Left ventricle myocardium superior (tissue), 1 donor: ENCODE data around the gene KRTAP10-4. TPM values are rescaled to one million over a fixed set of nuclear protein-coding genes. Genes with fewer than 3 reads are reported as not detected.
A peak's percentile ranks its signal among the peaks of the same experiment; 100 is the strongest.
"Not testable (repeated sequence)": the region's sequence is repeated elsewhere in the genome, so short reads cannot be mapped to it uniquely, and the experiment has no call there.

Experiments
- ATAC-seq: fragments of 200-7000 bp; cut with Tn5 transposase; one replicate; pipeline ENCODE4 v1.9.1; 2020; ENCODE audit warnings: mild to moderate bottlenecking, moderate library complexity
- DNase-seq: peaks from one replicate; pipeline ENCODE4 v3.0.0-alpha.2; 2020
- intact Hi-C: fragments of 100-400 bp; cut with micrococcal nuclease; formaldehyde crosslinking; loops from one replicate; pipeline ENCODE4 v1.11.0; 2022
- total RNA-seq: library from RNA; stranded (reverse); fragmentation: NEBNext Ultra II Directional; extraction: Animal tissue kit (Norgen Biotek cat#: 25700); gene quantifications from one replicate; pipeline ENCODE4 v1.2.1, GENCODE V29; 2021
- donor health status: DM: no; HTN: yes; CAD: no; lungs with severe emphysema.

The KRTAP10-4 gene
- total RNA-seq, 1 donor from 2014 or later: not detected

GRCh38 chr21:44571844-44572782, 1.4 kb upstream of the KRTAP10-4 start:
- intact Hi-C loops: no loop called here
- ATAC-seq (no peak), DNase-seq (no peak)

GRCh38 chr21:44572959-44573583, 458 bp upstream of the KRTAP10-4 start:
- DNase-seq (no peak), ATAC-seq (no peak)
- intact Hi-C loops: no loop called here

DNA sequence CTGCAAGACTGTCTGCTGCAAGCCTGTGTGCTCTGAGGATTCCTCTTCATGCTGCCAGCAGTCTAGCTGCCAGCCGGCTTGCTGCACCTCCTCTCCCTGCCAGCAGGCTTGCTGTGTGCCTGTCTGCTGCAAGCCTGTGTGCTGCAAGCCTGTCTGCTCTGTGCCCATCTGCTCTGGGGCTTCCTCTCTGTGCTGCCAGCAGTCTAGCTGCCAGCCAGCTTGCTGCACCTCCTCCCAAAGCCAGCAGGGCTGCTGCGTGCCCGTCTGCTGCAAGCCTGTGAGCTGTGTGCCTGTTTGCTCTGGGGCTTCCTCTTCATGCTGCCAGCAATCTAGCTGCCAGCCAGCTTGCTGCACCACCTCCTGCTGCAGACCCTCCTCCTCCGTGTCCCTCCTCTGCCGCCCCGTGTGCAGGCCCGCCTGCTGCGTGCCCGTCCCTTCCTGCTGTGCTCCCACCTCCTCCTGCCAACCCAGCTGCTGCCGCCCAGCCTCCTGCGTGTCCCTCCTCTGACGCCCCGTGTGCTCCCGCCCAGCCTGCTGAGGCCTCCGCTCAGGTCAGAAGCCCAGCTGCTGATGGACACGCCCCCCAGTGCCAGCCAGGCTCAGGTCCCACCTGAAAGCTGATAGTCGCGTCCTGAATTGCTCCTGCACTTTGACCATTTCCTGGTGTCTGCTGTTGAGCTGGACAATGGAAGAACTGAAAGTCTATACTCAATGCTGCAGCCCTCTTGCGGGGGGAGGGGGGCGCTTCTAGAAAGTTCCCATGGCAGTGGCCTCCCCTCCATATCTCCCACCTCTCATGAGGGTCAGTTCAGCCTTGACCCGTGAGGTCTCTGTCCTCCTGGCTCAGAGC, 1.2 kb downstream of the KRTAP10-4 start:
- no peak for ATAC-seq
- intact Hi-C loops: no loop called here
- no peak for DNase-seq

GRCh38 chr21:44575307-44576024, 1.9 kb downstream of the KRTAP10-4 start:
- DNase-seq (no peak), ATAC-seq (no peak)
- intact Hi-C loops: no loop called here

DNA sequence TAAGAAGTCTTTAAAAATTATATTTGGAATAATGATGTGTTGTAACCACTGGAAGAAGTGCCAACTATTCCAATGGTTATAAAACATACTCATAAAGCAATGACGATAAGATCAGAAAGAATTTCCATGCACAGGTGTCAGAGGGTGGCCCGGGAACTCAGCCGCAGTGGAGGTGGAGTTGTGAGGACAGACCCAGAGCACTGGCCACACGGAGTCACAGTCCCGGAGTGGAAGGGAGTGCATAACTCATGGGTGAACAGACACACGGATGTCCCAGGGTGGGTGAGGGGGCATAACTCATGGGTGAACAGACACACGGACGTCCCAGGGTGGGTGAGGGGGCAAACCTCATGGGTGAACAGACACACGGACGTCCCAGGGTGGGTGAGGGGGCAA, 2.5 kb downstream of the KRTAP10-4 start:
- no peak for DNase-seq
- intact Hi-C loops: no loop called here
- ATAC-seq: no peak

DNA sequence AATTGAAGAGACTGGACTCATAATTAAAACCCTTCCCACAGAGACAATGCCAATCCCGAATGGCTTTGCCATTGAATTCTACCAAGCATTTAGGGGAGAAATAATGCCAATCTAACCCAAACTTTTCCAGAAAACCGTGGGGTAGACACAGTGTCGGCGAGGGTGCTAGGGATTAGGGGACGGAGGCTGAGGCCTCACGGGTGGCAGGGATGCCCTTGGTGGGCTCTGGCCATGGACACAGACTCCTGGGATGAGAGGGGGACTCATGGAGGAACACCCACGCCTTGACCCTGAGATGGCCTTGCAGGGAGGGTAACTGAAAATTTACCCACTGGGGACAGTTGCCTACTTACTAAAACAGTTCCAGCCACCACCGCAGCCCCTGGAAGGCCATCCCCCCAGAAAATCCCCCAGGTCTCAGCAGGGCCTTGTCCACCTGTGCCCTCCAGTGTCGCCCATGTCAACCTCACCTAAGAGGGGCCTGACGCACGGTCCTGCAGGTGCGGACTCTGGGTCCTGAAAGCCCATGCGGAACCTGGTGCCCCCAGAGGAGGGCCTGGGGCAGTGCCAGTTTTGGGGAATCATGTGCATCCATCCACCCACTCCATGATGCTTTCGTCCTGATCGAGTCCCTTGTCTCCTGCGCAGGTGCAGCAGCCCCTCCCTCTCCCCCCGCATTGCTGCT, 5.0 kb downstream of the KRTAP10-4 start:
- DNase-seq (no peak), ATAC-seq (no peak)
- intact Hi-C loops: no loop called here

DNA sequence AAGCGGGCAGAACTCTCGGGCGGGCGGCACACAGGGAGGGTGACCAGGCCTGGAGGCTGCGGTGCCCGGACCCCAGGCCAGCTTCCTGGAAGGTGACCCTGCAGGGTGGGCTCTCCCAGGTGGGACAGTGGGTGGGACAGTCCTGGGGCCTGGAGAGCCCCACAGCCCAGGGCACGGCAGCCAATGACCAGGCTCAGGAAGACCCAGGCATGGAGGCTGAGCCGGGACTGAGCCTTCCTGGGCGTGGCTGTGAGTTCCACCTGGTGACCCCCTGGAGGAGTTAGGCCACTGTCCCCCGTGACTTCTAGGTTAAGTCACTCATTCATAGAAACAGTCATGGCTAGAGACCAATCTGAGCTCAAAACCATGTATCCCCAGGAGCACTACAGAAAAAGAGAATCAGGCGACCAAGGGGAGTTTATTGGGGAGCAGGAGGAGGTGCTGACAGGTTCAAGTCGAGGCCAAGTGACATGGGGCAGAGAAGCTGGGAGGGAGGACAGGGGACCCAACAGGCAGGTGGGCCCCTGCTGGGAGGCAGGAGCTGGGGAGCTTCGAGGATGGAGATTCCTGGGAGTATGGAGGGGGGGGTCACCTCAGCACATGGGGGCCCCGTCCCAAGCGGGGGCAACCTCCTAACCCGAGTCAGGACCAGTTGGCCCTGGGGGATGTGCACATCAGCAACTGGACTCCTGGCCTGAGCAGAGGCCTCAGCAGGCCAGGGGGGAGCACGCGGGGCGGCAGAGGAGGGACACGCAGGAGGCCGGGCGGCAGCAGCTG, 5.7 kb downstream of the KRTAP10-4 start:
- no peak for ATAC-seq
- intact Hi-C loops: no loop called here
- no peak for DNase-seq

- ATAC-seq (no peak), DNase-seq (no peak)
- intact Hi-C loops: no loop called here
These were observed 6.3 kb downstream of the KRTAP10-4 start for GRCh38 chr21:44579833-44580144.

DNA sequence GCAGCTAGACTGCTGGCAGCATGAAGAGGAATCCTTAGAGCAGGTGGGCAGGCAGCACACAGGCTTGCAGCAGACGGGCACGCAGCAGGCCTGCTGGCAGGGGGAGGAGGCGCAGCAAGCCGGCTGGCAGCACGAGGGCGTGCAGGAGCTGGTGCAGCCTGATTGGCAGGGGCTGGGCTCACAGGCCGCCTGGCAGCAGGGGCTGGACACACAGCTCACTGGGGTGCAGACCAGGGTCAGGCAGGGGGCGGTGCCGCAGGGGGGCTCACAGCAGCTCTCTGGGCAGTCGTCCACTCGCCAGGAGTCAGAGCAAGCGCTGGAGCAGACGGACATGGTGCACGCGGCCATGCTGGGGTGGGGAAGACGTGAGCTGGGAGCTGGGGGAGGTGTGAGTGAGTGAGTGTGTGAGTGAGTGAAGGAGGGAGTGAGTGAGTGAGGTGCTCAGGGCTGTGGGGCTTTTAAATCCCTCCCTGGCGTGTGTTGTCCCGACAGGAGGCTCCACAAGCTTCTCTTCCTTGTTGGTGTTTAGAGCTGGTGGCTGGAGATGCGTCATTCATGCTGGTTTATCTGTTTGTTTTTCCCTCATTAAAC, 6.8 kb downstream of the KRTAP10-4 start, which contains the start of gene KRTAP10-5:
Gene KRTAP10-5 (minus strand): TSS at position 374 of the 591 bp plus-strand sequence. CDS start 26 bp downstream, at position 348.
- intact Hi-C loops: not testable (repeated sequence)
- DNase-seq: peak; percentile 47
- ATAC-seq: peak; percentile 43

GRCh38 chr21:44581158-44581557, 7.6 kb downstream of the KRTAP10-4 start:
- ATAC-seq (no peak), DNase-seq (no peak)
- intact Hi-C loops: no loop called here

- no peak for ATAC-seq
These were observed 8.5 kb downstream of the KRTAP10-4 start for GRCh38 chr21:44582055-44582454.

GRCh38 chr21:44583089-44583799, 9.7 kb downstream of the KRTAP10-4 start:
- DNase-seq: peak; percentile 58
- intact Hi-C loops: no loop called here
- peak; percentile 84 for ATAC-seq

More at GRCh38 chr21:44582055-44582454, 8.5 kb downstream of the KRTAP10-4 start:
- no peak for DNase-seq
- intact Hi-C loops: no loop called here

- intact Hi-C loops: no loop called here
- no peak for ATAC-seq
- no peak for DNase-seq
These were observed 10.2 kb downstream of the KRTAP10-4 start for GRCh38 chr21:44583800-44584147.

DNA sequence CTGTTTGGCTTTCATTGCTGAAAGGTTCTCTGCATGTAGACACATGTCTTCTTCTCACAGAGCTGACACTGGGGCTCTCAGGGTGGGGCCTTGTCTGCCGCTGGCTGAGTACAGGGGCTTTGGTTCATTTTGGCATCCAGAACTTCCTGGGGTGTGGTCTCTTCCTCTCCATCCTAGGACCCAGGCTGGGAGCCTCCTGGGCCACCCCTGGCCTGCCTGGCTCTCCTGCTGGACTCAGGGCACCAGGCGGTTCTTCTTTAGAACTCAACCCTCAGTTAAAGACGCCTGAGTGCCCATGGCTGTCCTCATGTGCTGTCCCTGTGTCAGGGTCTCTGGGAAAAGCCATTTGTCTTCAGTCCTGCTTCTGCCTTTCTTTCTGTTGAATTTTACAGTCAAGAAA, 12.4 kb downstream of the KRTAP10-4 start:
- no peak for DNase-seq
- no peak for ATAC-seq
- intact Hi-C loops: no loop called here

DNA sequence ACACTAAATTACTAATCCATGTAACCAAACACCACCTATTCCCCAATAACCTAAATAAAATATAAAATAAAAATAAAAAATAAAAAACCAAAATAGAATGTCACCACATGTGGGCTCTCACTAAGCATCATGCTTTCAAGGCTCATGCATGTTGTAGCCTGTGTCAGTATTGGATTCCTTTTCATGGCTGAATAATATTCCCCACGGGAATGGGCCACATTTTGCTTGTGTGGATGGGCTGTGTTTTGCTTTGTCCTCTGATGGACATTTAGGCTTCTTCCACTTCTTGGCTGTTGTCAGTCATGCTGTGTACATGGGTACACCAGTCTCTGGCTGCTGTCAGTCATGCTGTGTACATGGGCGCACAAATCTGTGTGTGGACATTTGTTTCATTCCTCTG, 15.6 kb downstream of the KRTAP10-4 start:
- intact Hi-C loops: no loop called here
- DNase-seq: no peak
- no peak for ATAC-seq

DNA sequence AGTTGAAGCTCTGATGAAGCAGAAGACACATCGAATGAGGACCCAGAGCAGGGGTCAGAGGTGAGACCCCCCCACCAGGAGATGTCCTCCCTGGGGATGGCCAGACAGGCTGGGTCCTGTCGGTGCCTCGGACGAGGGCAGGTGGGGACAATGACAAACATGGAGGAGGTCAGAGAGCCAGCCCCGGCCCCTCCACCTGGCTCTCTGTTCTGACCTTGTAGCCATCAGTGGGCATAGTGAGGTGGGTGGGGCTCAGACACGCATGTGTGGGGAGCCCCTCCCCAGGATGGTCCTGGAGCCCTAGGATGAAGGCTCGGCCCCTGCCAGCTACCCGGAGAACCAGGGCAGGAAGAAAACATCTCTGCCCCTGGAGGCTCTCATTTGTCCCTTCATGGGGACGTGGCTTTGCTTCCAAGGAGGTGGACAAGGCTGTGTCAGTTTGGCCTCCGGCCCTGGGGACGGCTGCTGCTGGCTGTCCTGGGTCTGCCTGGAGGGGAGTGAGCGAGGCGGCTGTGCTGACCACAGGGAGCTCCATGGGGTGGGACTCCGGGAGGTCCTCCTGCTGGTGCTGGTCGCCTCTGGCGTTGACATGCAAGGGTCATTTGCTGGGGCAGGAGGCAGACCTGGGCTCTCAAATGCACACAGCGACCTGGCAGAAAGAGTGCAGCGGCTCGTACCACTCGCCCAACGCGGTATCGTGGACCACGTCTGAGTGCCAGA, 16.2 kb downstream of the KRTAP10-4 start:
- ATAC-seq (no peak), DNase-seq (no peak)
- intact Hi-C loops: no loop called here
